Naive thymus-derived CD4-positive, alpha-beta T cell (primary cell): ENCODE results near the gene SFMBT2. TPM values are rescaled to one million over a fixed set of nuclear protein-coding genes. Genes with fewer than 3 reads are reported as not detected.

Experiments used
- ATAC-seq: fragments of 150-1000 bp; cut with Tn5 transposase; 2 replicates; pipeline ENCODE4 v1.10.0; 2021; ENCODE audit warnings: mild to moderate bottlenecking, moderate library complexity
- CTCF ChIA-PET: fragments of 350-600 bp; sonication (Branson Sonifier 250); formaldehyde crosslinking; loops from one replicate; lab custom pipeline; 2021; ENCODE audit warnings: antibody characterized with exemption; lab: Charles Lee
- POLR2A ChIA-PET: fragments of 350-600 bp; sonication (Branson Sonifier 250); formaldehyde crosslinking; loops from one replicate; lab custom pipeline; 2021; ENCODE audit warnings: antibody characterized with exemption, inconsistent platforms; lab: Charles Lee
- DNase-seq, 9 donors: peaks; one replicate each; pipeline versions ENCODE4 v3.0.0 to v3.0.0-alpha.2; 2020 to 2022; ENCODE audit warnings: mixed read lengths in 1 of 9
- H3K27ac ChIP-seq: one replicate; pipeline ENCODE4 v1.7.0; 2013; ENCODE audit warnings: mild to moderate bottlenecking, low read depth, low read length, moderate library complexity
- H3K27me3 ChIP-seq, 2 donors: one replicate each; pipeline ENCODE4 v1.7.0; 2013; ENCODE audit warnings: low read length in 2 of 2, mild to moderate bottlenecking in 2 of 2, moderate library complexity in 2 of 2; ENCODE audit not compliant: control insufficient read depth in 2 of 2, insufficient read depth in 2 of 2
- H3K36me3 ChIP-seq, 3 experiments: 1 replicate in 2 of 3; 2 replicates in 1 of 3; pipeline ENCODE4 v1.7.0; 2013; ENCODE audit warnings: low read length in 3 of 3, mild to moderate bottlenecking in 3 of 3, moderate library complexity in 1 of 3; ENCODE audit not compliant: insufficient read depth in 3 of 3, control insufficient read depth in 2 of 3
- H3K4me1 ChIP-seq, 2 donors: one replicate each; pipeline ENCODE4 v1.7.0; 2013; ENCODE audit warnings: low read length in 2 of 2, mild to moderate bottlenecking in 2 of 2, moderate library complexity in 1 of 2; ENCODE audit not compliant: control insufficient read depth in 2 of 2, insufficient read depth in 2 of 2
- H3K4me3 ChIP-seq: 2 replicates; pipeline ENCODE4 v1.7.0; 2013; ENCODE audit warnings: mild to moderate bottlenecking, low read length
- H3K9me3 ChIP-seq, 3 experiments: 1 replicate in 2 of 3; 2 replicates in 1 of 3; pipeline ENCODE4 v1.7.0; 2013; ENCODE audit warnings: low read length in 3 of 3; ENCODE audit not compliant: control insufficient read depth in 2 of 3
- H3K27ac Mint-ChIP-seq, 9 donors: one replicate each; pipeline ENCODE4 v1.8.0; 2020 to 2022; ENCODE audit warnings: mixed read lengths in 9 of 9, mild to moderate bottlenecking in 8 of 9, moderate library complexity in 5 of 9, inconsistent platforms in 2 of 9
- H3K27me3 Mint-ChIP-seq, 5 donors: one replicate each; pipeline ENCODE4 v1.8.0; 2021 to 2022; ENCODE audit warnings: mixed read lengths in 5 of 5, mild to moderate bottlenecking in 1 of 5
- H3K36me3 Mint-ChIP-seq, 5 donors: one replicate each; pipeline ENCODE4 v1.8.0; 2020 to 2022; ENCODE audit warnings: mixed read lengths in 5 of 5, mild to moderate bottlenecking in 3 of 5, inconsistent platforms in 1 of 5
- H3K4me1 Mint-ChIP-seq, 7 donors: one replicate each; pipeline ENCODE4 v1.8.0; 2020 to 2022; ENCODE audit warnings: mixed read lengths in 7 of 7, mild to moderate bottlenecking in 3 of 7, inconsistent platforms in 1 of 7
- H3K4me3 Mint-ChIP-seq, 10 donors: one replicate each; pipeline ENCODE4 v1.8.0; 2020 to 2022; ENCODE audit warnings: mild to moderate bottlenecking in 10 of 10, mixed read lengths in 10 of 10, moderate library complexity in 6 of 10, inconsistent platforms in 2 of 10
- H3K9me3 Mint-ChIP-seq, 11 donors: one replicate each; pipeline ENCODE4 v1.8.0; 2020 to 2022; ENCODE audit warnings: mixed read lengths in 11 of 11, mild to moderate bottlenecking in 4 of 11, inconsistent platforms in 1 of 11, moderate library complexity in 1 of 11
- intact Hi-C, 2 donors: fragments of 100-400 bp; cut with micrococcal nuclease; formaldehyde crosslinking; loops; one replicate each; pipeline ENCODE4 v1.15.1; 2023
- polyA plus RNA-seq, 2 donors: library from polyadenylated mRNA; unstranded; fragments of 300-500 nt; fragmentation: Illumina TruSeq; gene quantifications; one replicate each; pipeline ENCODE4 v1.2.3, GENCODE V29; 2021
- total RNA-seq, 6 experiments: library from RNA in 5 of 6; stranded (reverse) in 5 of 6; gene quantifications; 1 replicate in 5 of 6; 2 replicates in 1 of 6; pipeline ENCODE4 v1.2.3 and lab custom pipeline; 2021 to 2026

Gene SFMBT2
- total and polyA plus RNA-seq, 7 experiments from 2014 or later, result 7.4 to 50.9 (median 39.2) TPM

- intact Hi-C loops, result no loop called here
- peaks cover 6 to 13% (median 8%) of the 10 kb centered on the region in 7 donors for H3K4me1 Mint-ChIP-seq
- H3K27ac ChIP-seq, result no peak overlapping the region
- ATAC-seq (no peak), DNase-seq (no peak)
- H3K27me3 ChIP-seq, result no peaks in the 10 kb centered on the region
- peaks cover 0 to 19% (median 0%) of the 10 kb centered on the region in 5 donors for H3K27me3 Mint-ChIP-seq
- no peak overlapping the region for H3K4me3 ChIP-seq
- CTCF ChIA-PET, result no interaction called here
- H3K9me3 Mint-ChIP-seq, result no peaks in the 10 kb centered on the region
- no peaks in the 10 kb centered on the region for H3K9me3 ChIP-seq
- no peak overlapping the region for H3K4me3 Mint-ChIP-seq
- no peaks in the 10 kb centered on the region for H3K36me3 Mint-ChIP-seq
- H3K36me3 ChIP-seq, result no peaks in the 10 kb centered on the region
- peak overlapping the region in 2 of 9 donors; percentile 22 to 30 for H3K27ac Mint-ChIP-seq
- no peaks in the 10 kb centered on the region for H3K4me1 ChIP-seq
- POLR2A ChIA-PET, result interaction anchor here (0.8 kb wide), 1 partner anchor 303 kb away, joined by 3 read pairs; no protein-coding TSS in a partner anchor
Observed at GRCh38 chr10:7117177-7117799, 293.5 kb downstream of the SFMBT2 start.

GRCh38 chr10:7111561-7111960, 299.3 kb downstream of the SFMBT2 start:
- H3K27ac Mint-ChIP-seq, result peak overlapping the region in 1 of 9 donors; percentile 23
- H3K27me3 ChIP-seq, result no peaks in the 10 kb centered on the region
- no peak for DNase-seq
- intact Hi-C loops, result no loop called here
- H3K36me3 ChIP-seq, result no peaks in the 10 kb centered on the region
- H3K4me1 ChIP-seq, result no peaks in the 10 kb centered on the region
- no peak overlapping the region for H3K4me3 Mint-ChIP-seq
- ChIA-PET CTCF (interaction anchor here (1.0 kb wide), 1 partner anchor 10 kb away, joined by 6 read pairs; no protein-coding TSS in a partner anchor), POLR2A (no interaction called here)
- H3K4me1 Mint-ChIP-seq, result peaks cover 0 to 6% (median 0%) of the 10 kb centered on the region in 7 donors
- H3K27ac ChIP-seq, result no peak overlapping the region
- peaks cover 0 to 7% (median 3%) of the 10 kb centered on the region in 11 donors for H3K9me3 Mint-ChIP-seq
- no peaks in the 10 kb centered on the region for H3K9me3 ChIP-seq
- H3K36me3 Mint-ChIP-seq, result peaks cover 0 to 5% (median 4%) of the 10 kb centered on the region in 5 donors
- no peak overlapping the region for H3K4me3 ChIP-seq
- ATAC-seq, result no peak
- H3K27me3 Mint-ChIP-seq, result peaks cover 0 to 25% (median 6%) of the 10 kb centered on the region in 5 donors

- H3K27ac ChIP-seq, result no peak overlapping the region
- no peaks in the 10 kb centered on the region for H3K9me3 ChIP-seq
- Mint-ChIP-seq H3K4me1 (peaks cover 0 to 7% (median under 1%) of the 10 kb centered on the region in 7 donors), H3K9me3 (peaks cover 0 to 7% (median 3%) of the 10 kb centered on the region in 11 donors), H3K36me3 (peaks cover 0 to 5% (median 4%) of the 10 kb centered on the region in 5 donors), H3K27me3 (peaks cover 0 to 20% (median 6%) of the 10 kb centered on the region in 5 donors), H3K27ac (no peak overlapping the region), H3K4me3 (no peak overlapping the region)
- H3K4me1 ChIP-seq, result no peaks in the 10 kb centered on the region
- CTCF ChIA-PET, result interaction anchor here (1.0 kb wide), 1 partner anchor 10 kb away, joined by 6 read pairs; no protein-coding TSS in a partner anchor
- DNase-seq, result no peak
- no peaks in the 10 kb centered on the region for H3K27me3 ChIP-seq
- POLR2A ChIA-PET, result no interaction called here
- H3K36me3 ChIP-seq, result no peaks in the 10 kb centered on the region
- no peak for ATAC-seq
- intact Hi-C loops, result no loop called here
- no peak overlapping the region for H3K4me3 ChIP-seq
Observed at GRCh38 chr10:7111089-7111488, 299.7 kb downstream of the SFMBT2 start.
